IMR-90 (cell line): ENCODE results near the gene ALB. TPM values are rescaled to one million over a fixed set of nuclear protein-coding genes. Genes with fewer than 3 reads are reported as not detected.

Experiments
- ATAC-seq: fragments of 200-7000 bp; cut with Tn5 transposase; 2 replicates; pipeline ENCODE4 v1.9.1; 2020; ENCODE audit warnings: low read depth, mild to moderate bottlenecking, moderate library complexity
- BruUV-seq: library from RNA; stranded (reverse); fragments of 400-500 nt; replicated peaks from 2 replicates; lab custom pipeline; 2021; lab: Mats Ljungman, UMichigan
- CTCF ChIA-PET: fragments of 300-600 bp; formaldehyde crosslinking; extraction: SDS; loops from one replicate; lab custom pipeline; 2021; ENCODE audit warnings: antibody characterized with exemption; lab: Yijun Ruan, JAX
- POLR2A ChIA-PET: fragments of 300-600 bp; sonication (Branson Sonifier 250); formaldehyde crosslinking; loops from one replicate; lab custom pipeline; 2022; ENCODE audit warnings: antibody characterized with exemption; ENCODE audit not compliant: unreplicated experiment; lab: Charles Lee
- DNase-seq: peaks from one replicate; pipeline ENCODE4 v3.0.0; 2013
- H2AFZ ChIP-seq: replicated peaks from 2 replicates; pipeline ENCODE3; 2013; ENCODE audit warnings: low read length, mild to moderate bottlenecking; ENCODE audit not compliant: poor library complexity
- H2AK5ac ChIP-seq: 2 replicates; pipeline ENCODE4 v1.6.1; 2013; ENCODE audit warnings: low read depth, low read length, inconsistent platforms
- H2AK9ac ChIP-seq: replicated peaks from 2 replicates; pipeline ENCODE3; 2013; ENCODE audit warnings: mild to moderate bottlenecking, low read depth, low read length, moderate library complexity; ENCODE audit not compliant: poor library complexity
- H2BK120ac ChIP-seq: 2 replicates; pipeline ENCODE4 v1.6.1; 2013; ENCODE audit warnings: low read depth, low read length, inconsistent platforms
- H2BK15ac ChIP-seq: 3 replicates; pipeline ENCODE4 v1.6.1; 2013; ENCODE audit warnings: low read depth, low read length, inconsistent platforms
- H2BK20ac ChIP-seq: 2 replicates; pipeline ENCODE4 v1.6.1; 2013; ENCODE audit warnings: low read depth, mild to moderate bottlenecking, inconsistent platforms, low read length, moderate library complexity
- H2BK5ac ChIP-seq: 2 replicates; pipeline ENCODE4 v1.6.1; 2013; ENCODE audit warnings: mild to moderate bottlenecking, low read depth, low read length, inconsistent platforms; ENCODE audit not compliant: poor library complexity, severe bottlenecking
- H3K14ac ChIP-seq: replicated peaks from 2 replicates; pipeline ENCODE4 v1.6.1; 2013; ENCODE audit warnings: low read depth, low read length, inconsistent platforms
- H3K18ac ChIP-seq: 2 replicates; pipeline ENCODE4 v1.6.1; 2013; ENCODE audit warnings: low read depth, low read length, control low read depth
- H3K23ac ChIP-seq: 2 replicates; pipeline ENCODE4 v1.6.1; 2013; ENCODE audit warnings: low read depth, low read length, inconsistent platforms
- H3K27ac ChIP-seq: 2 replicates; pipeline ENCODE4 v1.5.1; 2013; ENCODE audit warnings: mild to moderate bottlenecking, control low read depth, low read length; ENCODE audit not compliant: insufficient read depth
- H3K27me3 ChIP-seq: 2 replicates; pipeline ENCODE4 v1.6.1; 2013; ENCODE audit warnings: low read length; ENCODE audit not compliant: control insufficient read depth, insufficient read depth
- H3K36me3 ChIP-seq: 2 replicates; pipeline ENCODE4 v1.6.1; 2013; ENCODE audit warnings: low read length, mixed read lengths; ENCODE audit not compliant: control insufficient read depth, insufficient read depth
- H3K4ac ChIP-seq: 2 replicates; pipeline ENCODE4 v1.6.1; 2013; ENCODE audit warnings: low read depth, low read length, inconsistent platforms
- H3K4me1 ChIP-seq: 2 replicates; pipeline ENCODE4 v1.6.1; 2013; ENCODE audit warnings: low read length, mixed read lengths; ENCODE audit not compliant: control insufficient read depth, insufficient read depth
- H3K4me2 ChIP-seq: 2 replicates; pipeline ENCODE4 v1.6.1; 2013; ENCODE audit warnings: low read depth, mild to moderate bottlenecking, control low read depth, low read length, moderate library complexity
- H3K4me3 ChIP-seq: 2 replicates; pipeline ENCODE4 v1.5.1; 2013; ENCODE audit warnings: low read depth, mild to moderate bottlenecking, control low read depth, low read length, moderate library complexity; ENCODE audit not compliant: insufficient read depth
- H3K56ac ChIP-seq: 2 replicates; pipeline ENCODE4 v1.6.1; 2013; ENCODE audit warnings: low read length, inconsistent platforms; ENCODE audit not compliant: insufficient read depth; ENCODE audit errors: extremely low read depth
- H3K79me1 ChIP-seq, 2 experiments: 2 replicates each; pipeline ENCODE4 v1.6.1; 2013; ENCODE audit warnings: low read length in 2 of 2, inconsistent platforms in 1 of 2, low read depth in 1 of 2
- H3K9ac ChIP-seq: 2 replicates; pipeline ENCODE4 v1.6.1; 2013; ENCODE audit warnings: low read depth, low read length, control low read depth
- H3K9me1 ChIP-seq: 2 replicates; pipeline ENCODE4 v1.6.1; 2013; ENCODE audit warnings: low read length, inconsistent platforms; ENCODE audit not compliant: insufficient read depth
- H3K9me3 ChIP-seq: 2 replicates; pipeline ENCODE4 v1.6.1; 2013; ENCODE audit warnings: low read length; ENCODE audit not compliant: control insufficient read depth, insufficient read depth
- H4K20me1 ChIP-seq: 2 replicates; pipeline ENCODE4 v1.6.1; 2013; ENCODE audit warnings: low read length, inconsistent platforms; ENCODE audit not compliant: insufficient read depth
- H4K5ac ChIP-seq: 2 replicates; pipeline ENCODE4 v1.6.1; 2013; ENCODE audit warnings: mild to moderate bottlenecking, low read depth, low read length, control low read depth
- H4K8ac ChIP-seq, 2 experiments: 2 replicates each; pipeline ENCODE4 v1.6.1; 2013; ENCODE audit warnings: low read depth in 2 of 2, low read length in 2 of 2, control low read depth in 1 of 2, inconsistent platforms in 1 of 2
- H4K91ac ChIP-seq: 2 replicates; pipeline ENCODE4 v1.6.1; 2013; ENCODE audit warnings: low read depth, low read length, inconsistent platforms; ENCODE audit not compliant: insufficient read depth
- BHLHE40 ChIP-seq: fragments of 150-350 bp; IDR thresholded peaks from 2 replicates; pipeline ENCODE4 v1.6.1; 2016; ENCODE audit warnings: mild to moderate bottlenecking, low read depth, low read length
- CEBPB ChIP-seq: IDR thresholded peaks from 2 replicates; pipeline ENCODE4 v1.6.1; 2012; ENCODE audit warnings: low read depth, low read length, improper control_type of control experiment
- CHD1 ChIP-seq: IDR thresholded peaks from 2 replicates; pipeline ENCODE4 v1.6.1; 2012; ENCODE audit warnings: low read depth, low read length, improper control_type of control experiment
- FOS ChIP-seq: fragments of 150-350 bp; IDR thresholded peaks from 2 replicates; pipeline ENCODE4 v1.6.1; 2016; ENCODE audit warnings: low read depth, low read length
- MAFK ChIP-seq: IDR thresholded peaks from 2 replicates; pipeline ENCODE4 v1.6.1; 2012; ENCODE audit warnings: low read depth, low read length, improper control_type of control experiment
- MAZ ChIP-seq: IDR thresholded peaks from 2 replicates; pipeline ENCODE4 v1.6.1; 2012; ENCODE audit warnings: low read depth, mild to moderate bottlenecking, low read length, improper control_type of control experiment, moderate library complexity, borderline replicate concordance
- MXI1 ChIP-seq: IDR thresholded peaks from 2 replicates; pipeline ENCODE4 v1.6.1; 2012; ENCODE audit warnings: low read depth, mild to moderate bottlenecking, low read length, moderate library complexity, borderline replicate concordance
- POLR2A ChIP-seq: IDR thresholded peaks from 2 replicates; pipeline ENCODE4 v1.6.1; 2012; ENCODE audit warnings: mild to moderate bottlenecking, low read depth, low read length
- RAD21 ChIP-seq: IDR thresholded peaks from 2 replicates; pipeline ENCODE4 v1.6.1; 2012; ENCODE audit warnings: low read length, improper control_type of control experiment
- RCOR1 ChIP-seq: IDR thresholded peaks from 2 replicates; pipeline ENCODE4 v1.6.1; 2012; ENCODE audit warnings: mild to moderate bottlenecking, low read length, improper control_type of control experiment; ENCODE audit not compliant: insufficient replicate concordance
- RFX5 ChIP-seq: IDR thresholded peaks from 2 replicates; pipeline ENCODE4 v1.8.0; 2012; ENCODE audit warnings: low read depth, mild to moderate bottlenecking, low read length, moderate library complexity
- SMC3 ChIP-seq: fragments of 150-350 bp; IDR thresholded peaks from 2 replicates; pipeline ENCODE4 v1.6.1; 2016; ENCODE audit warnings: low read depth, mild to moderate bottlenecking, antibody characterized with exemption, low read length, moderate library complexity
- USF2 ChIP-seq: fragments of 150-350 bp; IDR thresholded peaks from 2 replicates; pipeline ENCODE4 v1.6.1; 2017; ENCODE audit warnings: mild to moderate bottlenecking, antibody characterized with exemption, low read length, low read depth
- dilution Hi-C: fragments of 300-500 bp; cut with HindIII; formaldehyde crosslinking; loops from one replicate; pipeline ENCODE4 v1.14.3; 2018; ENCODE audit warnings: low sequenced_read_pairs; ENCODE audit not compliant: unreplicated experiment
- in situ Hi-C: fragments of 300-500 bp; cut with MboI; formaldehyde crosslinking; loops from 3 replicates; pipeline ENCODE4 v1.14.3; 2019; ENCODE audit warnings: low sequenced_read_pairs, inconsistent platforms, mixed read lengths
- intact Hi-C: fragments of 100-400 bp; cut with micrococcal nuclease; formaldehyde crosslinking; loops from 2 replicates; pipeline ENCODE4 v1.10.0; 2022
- polyA plus RNA-seq, 3 experiments: library from polyadenylated mRNA; depleted of rRNA; stranded (reverse); fragments of >200 nt; gene quantifications; 2 replicates each; pipeline ENCODE4 v1.2.3, GENCODE V29; 2012; ENCODE audit warnings: low replicate concordance in 1 of 3
- total RNA-seq: library from RNA; depleted of rRNA; stranded (reverse); fragments of >200 nt; gene quantifications from 2 replicates; pipeline ENCODE4 v1.2.3, GENCODE V29; 2012
- TF ChIP-seq, protein P1 (sequence below): conservative IDR thresholded peaks from 2 replicates; pipeline ENCODE4 v1.5.1; 2012; ENCODE audit warnings: mild to moderate bottlenecking, low read depth, low read length, improper control_type of control experiment

The ALB gene
- total and polyA plus RNA-seq, 2 of the 4 experiments (the other 2 are of a cell fraction): not detected

DNA sequence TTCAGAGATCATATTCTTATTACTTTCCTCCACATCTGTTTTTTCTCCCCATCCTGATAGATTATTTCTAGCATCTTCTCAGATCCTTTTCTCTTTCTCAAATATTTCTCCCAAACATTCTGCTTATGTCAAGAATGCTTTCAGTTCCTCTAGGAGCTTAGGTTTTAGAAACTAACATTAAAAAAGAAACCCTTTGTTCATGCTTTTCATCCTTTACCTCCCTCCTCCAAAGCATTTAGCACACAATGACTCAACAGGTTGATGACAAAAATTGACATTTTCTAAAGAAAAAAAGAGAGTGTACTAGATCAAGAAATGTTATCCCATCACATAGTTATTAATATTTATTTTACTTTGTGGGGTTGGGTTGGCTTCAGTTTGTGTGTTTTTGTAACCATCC, 16.5 kb upstream of the ALB start:
- Histone ChIP-seq H4K91ac (no peak overlapping the region), H2AFZ (no peak overlapping the region), H2BK120ac (no peak overlapping the region), H2BK5ac (no peak overlapping the region), H2AK9ac (no peak overlapping the region), H3K4me2 (no peak overlapping the region), H3K56ac (no peak overlapping the region), H3K4ac (no peak overlapping the region), H3K9me3 (no peaks in the 10 kb centered on the region), H3K23ac (no peak overlapping the region), H4K5ac (no peak overlapping the region), H3K9ac (no peak overlapping the region), H3K4me3 (no peak overlapping the region), H2BK20ac (no peak overlapping the region), H3K79me1 (no peaks in the 10 kb centered on the region), H3K36me3 (no peaks in the 10 kb centered on the region), H3K4me1 (no peaks in the 10 kb centered on the region), H4K8ac (no peak overlapping the region), H4K20me1 (no peaks in the 10 kb centered on the region), H3K9me1 (no peaks in the 10 kb centered on the region), H3K18ac (no peak overlapping the region), H3K27me3 (no peaks in the 10 kb centered on the region), H2BK15ac (no peak overlapping the region), H3K27ac (no peak overlapping the region), H3K14ac (no peak overlapping the region), H2AK5ac (no peak overlapping the region)
- in situ Hi-C loops (no loop called here), dilution Hi-C loops (no loop called here), intact Hi-C loops (no loop called here)
- TF ChIP-seq USF2: no peak
- no peak for TF ChIP-seq RAD21
- TF ChIP-seq FOS: no peak
- no peak for TF ChIP-seq RCOR1
- TF ChIP-seq MXI1: no peak
- TF ChIP-seq BHLHE40: no peak
- no peak for TF ChIP-seq CHD1
- no peak for TF ChIP-seq SMC3
- no peak for TF ChIP-seq POLR2A
- TF ChIP-seq MAZ: no peak
- TF ChIP-seq RFX5: no peak
- no peak for TF ChIP-seq MAFK
- TF ChIP-seq, protein P1, sequence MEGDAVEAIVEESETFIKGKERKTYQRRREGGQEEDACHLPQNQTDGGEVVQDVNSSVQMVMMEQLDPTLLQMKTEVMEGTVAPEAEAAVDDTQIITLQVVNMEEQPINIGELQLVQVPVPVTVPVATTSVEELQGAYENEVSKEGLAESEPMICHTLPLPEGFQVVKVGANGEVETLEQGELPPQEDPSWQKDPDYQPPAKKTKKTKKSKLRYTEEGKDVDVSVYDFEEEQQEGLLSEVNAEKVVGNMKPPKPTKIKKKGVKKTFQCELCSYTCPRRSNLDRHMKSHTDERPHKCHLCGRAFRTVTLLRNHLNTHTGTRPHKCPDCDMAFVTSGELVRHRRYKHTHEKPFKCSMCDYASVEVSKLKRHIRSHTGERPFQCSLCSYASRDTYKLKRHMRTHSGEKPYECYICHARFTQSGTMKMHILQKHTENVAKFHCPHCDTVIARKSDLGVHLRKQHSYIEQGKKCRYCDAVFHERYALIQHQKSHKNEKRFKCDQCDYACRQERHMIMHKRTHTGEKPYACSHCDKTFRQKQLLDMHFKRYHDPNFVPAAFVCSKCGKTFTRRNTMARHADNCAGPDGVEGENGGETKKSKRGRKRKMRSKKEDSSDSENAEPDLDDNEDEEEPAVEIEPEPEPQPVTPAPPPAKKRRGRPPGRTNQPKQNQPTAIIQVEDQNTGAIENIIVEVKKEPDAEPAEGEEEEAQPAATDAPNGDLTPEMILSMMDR: no peak
- no peak for TF ChIP-seq CEBPB
- no peak for DNase-seq
- ChIA-PET CTCF (no interaction called here), POLR2A (no interaction called here)
- BruUV-seq: no TSS peak
- no peak for ATAC-seq
